NCI-H446 treated with DMSO at 0.1 percent for 48 hours (cell line): Measurements from ENCODE around the gene ELOB.
A peak's percentile ranks its signal among the peaks of the same experiment; 100 is the strongest.

Source experiments
- DNase-seq: peaks from one replicate; lab custom pipeline; 2025; lab: John Stamatoyannopoulos, UW

The ELOB gene

GRCh38 chr16:2767140-2767731 is 9.8 kb downstream of the ELOB start:
- DNase-seq = no peak

- DNase-seq = no peak
These were observed 10.5 kb downstream of the ELOB start for GRCh38 chr16:2766430-2767139.

GRCh38 chr16:2765462-2766404 is 11.3 kb downstream of the ELOB start:
- no peak for DNase-seq

DNA sequence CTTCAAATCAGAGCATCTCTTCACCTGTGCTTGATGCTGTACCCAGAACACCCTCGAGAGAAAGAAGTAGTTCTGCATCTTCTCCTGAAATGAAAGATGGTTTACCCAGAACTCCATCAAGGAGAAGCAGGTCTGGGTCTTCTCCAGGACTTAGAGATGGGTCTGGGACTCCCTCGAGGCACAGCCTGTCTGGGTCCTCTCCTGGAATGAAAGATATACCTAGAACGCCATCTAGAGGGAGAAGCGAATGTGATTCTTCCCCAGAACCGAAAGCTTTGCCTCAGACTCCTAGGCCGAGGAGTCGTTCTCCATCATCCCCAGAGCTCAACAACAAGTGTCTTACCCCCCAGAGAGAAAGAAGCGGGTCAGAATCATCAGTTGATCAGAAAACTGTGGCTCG is 12.4 kb downstream of the ELOB start:
- DNase-seq = no peak

DNA sequence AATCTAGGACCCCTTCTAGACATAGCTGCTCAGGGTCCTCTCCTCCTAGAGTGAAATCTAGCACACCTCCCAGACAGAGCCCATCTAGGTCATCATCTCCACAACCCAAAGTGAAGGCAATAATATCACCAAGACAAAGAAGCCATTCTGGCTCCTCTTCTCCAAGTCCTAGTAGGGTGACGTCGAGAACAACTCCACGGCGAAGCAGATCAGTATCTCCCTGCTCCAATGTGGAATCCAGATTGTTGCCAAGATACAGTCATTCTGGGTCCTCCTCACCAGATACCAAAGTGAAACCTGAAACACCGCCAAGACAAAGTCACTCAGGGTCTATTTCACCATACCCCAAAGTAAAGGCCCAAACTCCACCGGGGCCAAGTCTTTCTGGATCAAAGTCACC is 13.9 kb downstream of the ELOB start:
- no peak for DNase-seq

- DNase-seq = no peak
These were observed 14.4 kb downstream of the ELOB start for GRCh38 chr16:2762711-2763110.

GRCh38 chr16:2761886-2762583 is 15.0 kb downstream of the ELOB start:
- no peak for DNase-seq

GRCh38 chr16:2761472-2761871 is 15.6 kb downstream of the ELOB start:
- no peak for DNase-seq

DNA sequence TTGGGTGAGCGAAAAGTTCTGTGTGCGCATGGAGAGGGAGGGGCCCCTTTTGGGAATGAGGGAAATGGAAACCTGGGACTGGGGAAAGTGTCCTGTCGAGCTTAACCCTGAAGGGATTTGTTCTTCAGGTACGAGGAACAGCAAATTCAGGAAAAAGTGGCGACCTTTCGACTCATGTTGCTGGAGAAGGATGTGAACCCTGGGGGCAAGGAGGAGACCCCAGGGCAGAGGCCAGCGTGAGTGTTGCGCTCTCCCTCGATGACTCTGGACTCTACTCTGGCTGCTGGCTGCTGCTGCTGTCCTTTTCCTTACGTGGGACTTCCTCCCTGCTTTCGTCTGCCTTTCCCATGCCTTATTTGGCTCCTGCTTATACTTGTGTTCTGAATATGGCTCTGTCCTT is 19.7 kb downstream of the ELOB start:
- DNase-seq = no peak

- DNase-seq = no peak
These were observed 20.6 kb downstream of the ELOB start for GRCh38 chr16:2756288-2757015.

GRCh38 chr16:2755158-2755557 is 21.9 kb downstream of the ELOB start:
- no peak for DNase-seq

- DNase-seq = no peak
These were observed 23.4 kb downstream of the ELOB start for GRCh38 chr16:2753733-2754020.

GRCh38 chr16:2752850-2753732 is 24.0 kb downstream of the ELOB start:
- DNase-seq = peak; percentile 58

DNA sequence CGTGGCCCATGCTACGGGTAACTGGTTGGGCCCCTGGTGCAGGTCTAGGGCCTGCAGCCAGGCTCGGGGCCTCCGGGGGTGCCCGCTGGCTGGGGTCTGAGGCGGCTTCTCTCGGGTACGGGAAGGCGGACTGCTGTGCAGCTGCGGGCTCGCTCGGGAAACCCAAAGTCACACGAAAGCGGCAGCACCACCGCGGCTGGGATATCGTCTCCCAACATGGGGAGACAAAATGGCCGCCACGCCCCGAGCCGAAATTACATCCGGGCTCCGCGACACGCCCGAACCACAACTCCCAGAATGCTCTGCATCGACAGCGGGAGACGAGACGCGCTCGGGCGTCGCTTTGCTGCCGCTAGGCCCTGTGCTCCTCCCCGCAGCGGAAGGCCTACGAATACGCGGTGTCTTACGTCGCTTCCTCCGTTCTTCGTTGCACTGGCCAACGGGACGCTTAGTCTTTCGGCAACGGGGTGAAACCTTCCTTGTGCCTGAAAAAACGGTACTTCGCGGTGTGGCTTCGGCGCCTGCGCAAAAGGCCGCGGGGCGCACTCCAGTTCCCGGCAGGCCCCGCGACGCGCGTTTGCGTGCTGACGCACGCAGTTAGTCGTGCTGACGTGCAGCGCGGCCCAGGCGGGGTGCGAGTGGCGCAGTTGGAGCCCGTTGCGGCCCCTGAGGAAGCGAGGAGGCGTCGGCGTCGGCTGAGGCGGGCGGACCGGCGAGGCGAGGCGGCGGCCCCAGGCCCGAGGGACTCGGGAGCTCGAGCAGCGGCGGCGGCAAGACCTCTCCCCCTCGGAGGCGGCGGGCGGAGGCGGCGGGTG is 24.8 kb downstream of the ELOB start, which contains the start of gene SRRM2:
SRRM2 (plus strand) TSS at position 604 of the 815 bp plus-strand sequence. CDS start 3,727 bp downstream, outside the sequence.
- DNase-seq = peak; percentile 96

GRCh38 chr16:2751577-2752034 is 25.5 kb downstream of the ELOB start:
- peak; percentile 67 for DNase-seq

- DNase-seq = no peak
These were observed 27.1 kb downstream of the ELOB start for GRCh38 chr16:2749936-2750335.

DNA sequence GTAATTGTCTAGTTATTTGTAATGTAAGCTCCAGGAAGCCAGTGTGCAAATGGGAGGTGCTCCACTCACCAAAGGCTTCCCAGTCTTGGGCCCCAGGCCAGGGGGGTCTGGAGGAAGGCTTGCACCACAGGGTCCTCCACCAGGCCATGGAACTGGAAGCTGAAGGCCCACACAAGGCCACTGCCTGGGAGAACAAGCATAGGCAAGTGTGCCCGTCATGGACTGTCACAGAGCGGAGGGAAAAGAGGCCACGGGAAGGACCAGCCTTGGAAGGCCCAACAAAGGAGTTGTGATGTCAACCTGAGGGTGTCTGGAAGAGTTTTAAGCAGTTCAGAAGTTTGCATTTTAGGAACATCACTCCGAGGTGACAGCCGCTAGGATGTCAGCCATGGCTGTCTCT is 27.6 kb downstream of the ELOB start:
- DNase-seq = no peak

DNA sequence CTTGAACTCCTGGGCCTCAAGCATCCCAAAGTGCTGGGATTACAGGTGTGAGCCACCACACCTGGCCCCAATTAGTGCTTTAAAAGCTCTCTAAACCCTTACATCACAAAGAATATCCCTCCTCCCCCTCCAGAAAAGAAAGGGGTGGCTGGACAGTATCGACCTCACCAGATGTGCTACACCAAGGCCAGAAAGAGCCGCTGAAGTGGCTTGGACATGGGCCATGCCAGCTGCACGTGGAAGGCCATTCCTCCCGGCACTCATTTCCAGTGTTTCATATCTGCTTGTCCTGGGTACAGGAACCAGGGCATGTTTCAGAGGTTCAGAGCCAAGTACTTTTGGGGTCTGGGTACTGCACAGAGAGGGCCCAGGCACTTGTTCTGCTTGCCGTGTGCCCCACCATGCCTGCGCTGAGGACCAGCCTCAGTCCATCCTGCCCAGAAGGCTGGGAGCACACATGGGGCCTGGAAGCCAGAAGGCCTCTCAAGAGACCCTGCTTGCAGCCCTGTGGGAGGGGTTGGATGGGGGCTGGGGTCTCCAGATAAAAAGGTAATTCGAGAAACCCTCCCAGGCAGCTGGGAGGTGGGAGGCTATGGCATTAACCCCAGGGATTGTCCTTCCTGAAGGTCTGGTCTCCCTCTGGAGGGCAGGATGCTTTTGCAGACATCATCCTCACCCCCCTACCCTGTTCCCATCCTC is 28.2 kb downstream of the ELOB start:
- no peak for DNase-seq

DNA sequence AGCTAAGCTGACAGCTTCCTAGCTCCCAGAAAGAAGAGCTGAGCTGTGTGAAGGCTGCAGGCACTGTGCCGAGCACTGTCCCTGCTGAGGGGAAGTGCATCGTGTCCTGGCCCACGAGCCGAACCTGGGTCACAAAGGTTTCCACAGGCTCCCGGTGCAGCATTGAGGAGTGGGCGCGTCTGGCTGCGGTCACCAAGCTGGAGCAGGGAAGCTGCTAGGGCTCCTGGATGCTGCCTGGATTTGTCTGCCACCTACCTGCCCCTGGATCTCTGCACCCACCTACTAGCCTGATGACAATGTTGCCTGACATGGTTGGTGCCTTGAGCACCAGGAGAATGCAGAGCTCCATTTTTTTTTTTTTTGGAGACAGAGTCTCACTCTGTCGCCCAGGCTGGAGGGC is 31.1 kb downstream of the ELOB start:
- no peak for DNase-seq
